NT2/D1 (cell line): ENCODE results near the gene MRPS2.

Source experiments
- SUZ12 ChIP-seq: IDR thresholded peaks from 2 replicates; pipeline ENCODE4 v1.6.1; 2011; ENCODE audit not compliant: insufficient read length, insufficient read depth; ENCODE audit errors: extremely low read depth
- YY1 ChIP-seq: IDR thresholded peaks from 2 replicates; pipeline ENCODE4 v1.6.1; 2011; ENCODE audit not compliant: insufficient read length, insufficient read depth
- ZNF274 ChIP-seq: IDR thresholded peaks from 2 replicates; pipeline ENCODE4 v1.6.1; 2011; ENCODE audit warnings: mild to moderate bottlenecking, low read depth, low read length

DNA sequence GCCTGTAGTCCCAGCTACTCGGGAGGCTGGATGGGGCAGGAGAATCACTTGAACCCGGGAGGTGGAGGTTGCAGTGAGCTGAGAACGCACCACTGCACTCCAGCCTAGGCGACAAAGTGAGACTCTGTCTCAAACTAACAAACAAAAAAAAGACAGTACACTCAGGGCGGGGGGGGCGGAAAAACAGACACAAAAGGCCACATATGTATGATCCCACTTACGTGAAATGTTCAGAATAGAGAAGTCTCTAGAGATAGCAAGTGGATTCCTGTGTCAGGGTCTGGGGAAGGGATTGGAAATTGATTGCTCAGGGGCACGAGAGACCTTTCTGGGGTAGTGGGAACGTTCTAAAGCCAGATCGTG, 11.7 kb downstream of the MRPS2 start:
- TF ChIP-seq ZNF274 (no peak), SUZ12 (no peak), YY1 (no peak)
